H1 (cell line): ENCODE data around the gene ARL11.

Experiments used
- CEBPB ChIP-seq: IDR thresholded peaks from 2 replicates; pipeline ENCODE4 v1.6.1; 2012; ENCODE audit warnings: low read depth, low read length
- JUND ChIP-seq: IDR thresholded peaks from 2 replicates; pipeline ENCODE4 v1.6.1; 2011; ENCODE audit warnings: mild to moderate bottlenecking, improper control_type of control experiment, low read length
- RAD21 ChIP-seq, 2 experiments: IDR thresholded peaks in 1 of 2; conservative IDR thresholded peaks in 1 of 2; 2 replicates each; pipeline ENCODE4 v1.6.1; 2011; ENCODE audit warnings: low read depth in 2 of 2, low read length in 2 of 2, improper control_type of control experiment in 1 of 2, inconsistent platforms in 1 of 2, mild to moderate bottlenecking in 1 of 2, moderate library complexity in 1 of 2

- TF ChIP-seq CEBPB (no peak), JUND (no peak), RAD21 (IDR thresholded peaks at IDR 0.05 in 1 of 2, conservative IDR thresholded peaks at IDR 0.05 in 1 of 2; ENCODE audit: low read depth in 2 of 2, low read length in 2 of 2) (no peak)
Measured at GRCh38 chr13:49602005-49602404, 26.3 kb upstream of the ARL11 start.
